Heart right ventricle (tissue), 16 donors: Measurements from ENCODE around the gene IL17REL. TPM values are rescaled to one million over a fixed set of nuclear protein-coding genes. Genes with fewer than 3 reads are reported as not detected.
A peak's percentile ranks its signal among the peaks of the same experiment; 100 is the strongest.

Experiments
- ATAC-seq, 8 donors: fragments of 200-7000 bp; cut with Tn5 transposase; one replicate each; pipeline ENCODE4 v1.9.1; 2020; ENCODE audit warnings: mild to moderate bottlenecking in 8 of 8, moderate library complexity in 8 of 8, moderate number of reproducible peaks in 1 of 8
- DNase-seq, 2 donors: peaks; one replicate each; pipeline ENCODE4 v3.0.0-alpha.2; 2020
- H3K27ac ChIP-seq, 10 donors: fragments of 200-600 bp; sonication (generic) in 2 of 10; one replicate each; pipeline versions ENCODE4 v1.5.0 to v1.8.0; 2020 to 2022; ENCODE audit warnings: mild to moderate bottlenecking in 3 of 10
- H3K27me3 ChIP-seq, 7 donors: fragments of 200-600 bp; one replicate each; pipeline ENCODE4 v1.8.0; 2021 to 2022; ENCODE audit warnings: mild to moderate bottlenecking in 2 of 7
- H3K36me3 ChIP-seq, 9 donors: fragments of 200-600 bp; sonication (generic) in 1 of 9; one replicate each; pipeline versions ENCODE4 v1.5.0 to v1.8.0; 2020 to 2022; ENCODE audit warnings: mild to moderate bottlenecking in 2 of 9
- H3K4me1 ChIP-seq, 9 donors: fragments of 200-600 bp; sonication (generic) in 1 of 9; one replicate each; pipeline versions ENCODE4 v1.5.0 to v1.8.0; 2020 to 2022; ENCODE audit warnings: mild to moderate bottlenecking in 4 of 9
- H3K4me3 ChIP-seq, 10 donors: fragments of 200-600 bp; sonication (generic) in 2 of 10; one replicate each; pipeline versions ENCODE4 v1.5.0 to v1.8.0; 2020 to 2022; ENCODE audit warnings: mild to moderate bottlenecking in 7 of 10, moderate library complexity in 2 of 10
- H3K9me3 ChIP-seq, 11 donors: fragments of 200-600 bp in 10 of 11; sonication (generic) in 2 of 11; one replicate each; pipeline versions ENCODE4 v1.5.0 to v1.8.0; 2013 to 2022; ENCODE audit warnings: mild to moderate bottlenecking in 2 of 11, control low read depth in 1 of 11, moderate library complexity in 1 of 11
- WGBS, 2 donors: extraction: QIAGEN DNeasy Blood & Tissue Kit; methylation state at CpG; one replicate each; pipeline ENCODE4 v1.1.7; 2013; ENCODE audit warnings: inconsistent platforms in 1 of 2; 5-methylcytosine and 5-hydroxymethylcytosine counted together
- intact Hi-C, 10 donors: fragments of 100-400 bp; cut with DNase I; formaldehyde crosslinking; loops; one replicate each; pipeline versions ENCODE4 v1.11.1 to v1.14.2; 2022
- polyA plus RNA-seq, 2 donors: library from polyadenylated mRNA; stranded (reverse); fragments of 200-250 nt; gene quantifications; one replicate each; pipeline ENCODE4 v1.2.3, GENCODE V29; 2013
- total RNA-seq, 10 donors: library from RNA; stranded (reverse); fragmentation: NEBNext Ultra II Directional in 3 of 10; extraction: Animal tissue kit (Norgen Biotek cat#: 25700) in 3 of 10; gene quantifications; one replicate each; pipeline versions ENCODE4 v1.2.1 to v1.2.4, GENCODE V29; 2021 to 2023
- TF ChIP-seq, protein P1 (sequence below), 9 donors: fragments of 200-600 bp; sonication (generic) in 2 of 9; IDR thresholded peaks; one replicate each; pipeline versions ENCODE4 v1.5.0 to v1.8.0; 2021 to 2022; ENCODE audit warnings: antibody characterized with exemption in 9 of 9, mild to moderate bottlenecking in 5 of 9, moderate library complexity in 1 of 9
- donor health status: Arrhythmogenic right ventricular cardiomyopathy.
- donor health status: ischemic (EF 13 %, LVEDD 7.1; RV severe dilation, severe dysfunction).
- donor health status: healthy with polysubstance abuse.
- donor health status: DM: no; HTN: yes; CAD: no.
- donor health status: DM: no; HTN: no; CAD: no.
- donor health status: ischemic (EF 25% LVEDD 6.9; RV normal size, moderate dysfunction).
- donor health status: ischemic (EF 25% LVEDD 5.7; RV mildly dilated, moderate dysfunction).
- donor health status: healthy.
- donor health status: DM: yes; HTN: yes; CAD: no.
- donor health status: Ischemic cardiomyopathy.
- donor health status: ischemic (EF 35%, LVEDD 5.7; RV mildly dilated, moderate dysfunction).
- donor health status: nonischemic (EF 11% LVEDD 7.7; RV severe dilation, severe dysfunction).
- donor health status: DM: yes; HTN: yes; CAD: no.
- donor health status: PGD.
- donor health status: ischemic (EF 29% LVEDD 5.4; RV normal size, mild dysfunction).
- donor health status: nonischemic (EF 23%, LVEDD 6.1; RV moderate dilation, normal function).

Gene IL17REL
- total and polyA plus RNA-seq, 12 donors, result 0.11 TPM; not detected in 11

DNA sequence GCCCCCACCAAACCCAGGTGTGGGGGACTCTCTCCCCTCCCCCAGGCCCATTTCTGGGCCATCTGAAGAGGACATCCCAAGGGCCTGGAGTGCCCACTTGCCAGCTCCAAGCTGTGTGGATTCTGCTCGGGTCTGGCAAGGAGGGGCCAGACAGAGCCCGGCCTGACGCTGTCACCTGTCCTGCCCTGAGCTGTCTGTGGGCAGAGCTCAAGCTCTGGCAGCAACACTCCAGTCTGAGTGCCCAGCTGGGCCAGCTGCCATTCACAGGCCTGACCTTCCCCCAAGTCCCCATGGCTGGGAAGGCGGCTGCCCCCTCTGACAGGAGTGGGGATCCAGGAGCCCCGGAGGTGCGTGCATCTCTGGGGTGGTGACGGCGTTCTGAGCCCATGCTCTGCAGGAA lies 58.2 kb downstream of the IL17REL start:
- Histone ChIP-seq H3K27me3 (no peaks in the 10 kb centered on the region), H3K27ac (peak overlapping the region; percentile 27 to 93 (median 84)), H3K4me1 (peaks cover 26 to 54% (median 43%) of the 10 kb centered on the region in 9 donors), H3K36me3 (no peaks in the 10 kb centered on the region), H3K9me3 (no peaks in the 10 kb centered on the region), H3K4me3 (no peak overlapping the region)
- 55 to 58% methylated on average over 8 of the region's 8 CpGs for WGBS, 2 donors
- peak in 1 of 2 donors; percentile 73 for DNase-seq
- ATAC-seq, result peak; percentile 68 to 90 (median 79)
- TF ChIP-seq, protein P1, sequence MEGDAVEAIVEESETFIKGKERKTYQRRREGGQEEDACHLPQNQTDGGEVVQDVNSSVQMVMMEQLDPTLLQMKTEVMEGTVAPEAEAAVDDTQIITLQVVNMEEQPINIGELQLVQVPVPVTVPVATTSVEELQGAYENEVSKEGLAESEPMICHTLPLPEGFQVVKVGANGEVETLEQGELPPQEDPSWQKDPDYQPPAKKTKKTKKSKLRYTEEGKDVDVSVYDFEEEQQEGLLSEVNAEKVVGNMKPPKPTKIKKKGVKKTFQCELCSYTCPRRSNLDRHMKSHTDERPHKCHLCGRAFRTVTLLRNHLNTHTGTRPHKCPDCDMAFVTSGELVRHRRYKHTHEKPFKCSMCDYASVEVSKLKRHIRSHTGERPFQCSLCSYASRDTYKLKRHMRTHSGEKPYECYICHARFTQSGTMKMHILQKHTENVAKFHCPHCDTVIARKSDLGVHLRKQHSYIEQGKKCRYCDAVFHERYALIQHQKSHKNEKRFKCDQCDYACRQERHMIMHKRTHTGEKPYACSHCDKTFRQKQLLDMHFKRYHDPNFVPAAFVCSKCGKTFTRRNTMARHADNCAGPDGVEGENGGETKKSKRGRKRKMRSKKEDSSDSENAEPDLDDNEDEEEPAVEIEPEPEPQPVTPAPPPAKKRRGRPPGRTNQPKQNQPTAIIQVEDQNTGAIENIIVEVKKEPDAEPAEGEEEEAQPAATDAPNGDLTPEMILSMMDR (IDR thresholded peaks at IDR 0.05), result no peak
- intact Hi-C loops, result no loop called here

DNA sequence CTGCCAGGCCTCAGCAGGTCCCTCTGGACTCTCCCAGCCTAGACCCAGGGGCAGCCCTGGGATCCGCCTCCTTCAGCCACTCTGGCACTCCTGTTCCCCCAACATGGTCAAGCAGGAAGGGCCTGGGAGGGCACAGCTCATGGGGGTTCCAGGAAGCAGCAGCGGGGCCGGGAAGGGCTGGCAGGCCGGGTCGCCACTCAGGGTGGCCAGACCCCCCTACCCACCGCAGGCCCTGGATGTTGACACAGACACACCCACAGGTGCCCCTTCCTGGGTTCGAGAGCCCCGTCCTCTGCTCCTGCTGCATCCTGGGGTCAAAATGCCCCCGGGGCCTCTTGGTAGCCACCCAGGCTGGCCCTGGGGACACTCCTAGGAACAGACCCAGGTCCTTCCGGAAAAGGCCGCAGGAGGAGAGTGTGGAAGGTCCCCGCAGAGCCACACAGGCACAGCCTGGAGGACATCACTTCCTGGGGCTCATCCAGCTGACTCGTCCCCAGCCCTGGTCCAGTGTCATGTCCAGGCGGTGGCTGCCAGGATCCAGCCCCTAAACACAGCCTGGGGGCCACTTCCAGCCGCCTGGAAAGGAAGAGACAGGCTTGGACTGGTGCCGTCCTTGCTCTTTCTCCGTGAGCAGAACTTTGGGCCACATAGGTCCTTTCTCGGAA lies 58.8 kb downstream of the IL17REL start:
- H3K27me3 ChIP-seq, result no peaks in the 10 kb centered on the region
- TF ChIP-seq, protein P1 (IDR thresholded peaks at IDR 0.05), result no peak
- ATAC-seq, result peak; percentile 9 to 54 (median 42)
- H3K4me1 ChIP-seq, result peaks cover 24 to 55% (median 38%) of the 10 kb centered on the region in 9 donors
- H3K27ac ChIP-seq, result peak overlapping the region; percentile 27 to 93 (median 84)
- 40 to 63% methylated on average over 18 of the region's 18 CpGs for WGBS, 2 donors
- intact Hi-C loops, result no loop called here
- H3K9me3 ChIP-seq, result no peaks in the 10 kb centered on the region
- H3K4me3 ChIP-seq, result no peak overlapping the region
- peak in 1 of 2 donors; percentile 25 for DNase-seq
- H3K36me3 ChIP-seq, result no peaks in the 10 kb centered on the region

DNA sequence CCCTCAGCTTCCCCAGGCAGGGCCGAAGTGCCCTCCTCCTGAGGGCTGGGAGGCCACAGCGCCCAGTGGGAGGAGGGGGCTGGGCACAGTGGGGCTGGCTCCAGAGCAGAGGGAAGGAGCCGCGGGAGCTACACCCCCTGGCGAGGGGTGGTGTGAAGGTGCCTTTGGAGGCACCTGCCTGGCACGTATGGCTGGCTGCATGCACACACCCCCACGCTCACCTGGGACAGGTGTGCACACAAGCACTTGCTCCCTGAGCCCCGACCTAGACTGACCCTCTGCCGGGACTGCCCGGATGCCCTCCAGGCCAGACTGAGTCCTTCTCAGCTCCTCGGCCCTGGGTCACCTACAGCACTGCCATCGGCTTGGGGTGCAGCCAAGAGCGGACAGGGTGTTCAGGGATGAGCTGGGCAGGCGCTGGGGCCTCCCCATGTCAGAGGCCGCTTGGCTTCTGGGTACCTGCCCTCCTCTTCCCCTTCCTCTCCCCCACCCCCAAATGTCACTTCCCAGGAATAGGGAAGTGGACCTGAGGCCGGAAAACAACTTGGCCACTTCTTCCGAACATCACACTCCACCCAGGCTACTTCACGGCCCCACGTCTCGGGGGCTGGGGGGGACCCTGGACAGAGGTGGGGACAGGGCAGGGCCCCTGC lies 59.4 kb downstream of the IL17REL start:
- no peaks in the 10 kb centered on the region for H3K9me3 ChIP-seq
- peak overlapping the region in 9 of 10 donors; percentile 53 to 93 (median 87) for H3K27ac ChIP-seq
- peaks cover 24 to 59% (median 38%) of the 10 kb centered on the region in 9 donors for H3K4me1 ChIP-seq
- peak in 4 of 8 donors; percentile 2 to 11 (median 6) for ATAC-seq
- 68 to 75% methylated on average over 20 of the region's 20 CpGs for WGBS, 2 donors
- no peaks in the 10 kb centered on the region for H3K36me3 ChIP-seq
- no peak overlapping the region for H3K4me3 ChIP-seq
- peak in 1 of 2 donors; percentile 42 for DNase-seq
- TF ChIP-seq, protein P1 (IDR thresholded peaks at IDR 0.05), result no peak
- no peaks in the 10 kb centered on the region for H3K27me3 ChIP-seq
- intact Hi-C loops, result no loop called here

DNA sequence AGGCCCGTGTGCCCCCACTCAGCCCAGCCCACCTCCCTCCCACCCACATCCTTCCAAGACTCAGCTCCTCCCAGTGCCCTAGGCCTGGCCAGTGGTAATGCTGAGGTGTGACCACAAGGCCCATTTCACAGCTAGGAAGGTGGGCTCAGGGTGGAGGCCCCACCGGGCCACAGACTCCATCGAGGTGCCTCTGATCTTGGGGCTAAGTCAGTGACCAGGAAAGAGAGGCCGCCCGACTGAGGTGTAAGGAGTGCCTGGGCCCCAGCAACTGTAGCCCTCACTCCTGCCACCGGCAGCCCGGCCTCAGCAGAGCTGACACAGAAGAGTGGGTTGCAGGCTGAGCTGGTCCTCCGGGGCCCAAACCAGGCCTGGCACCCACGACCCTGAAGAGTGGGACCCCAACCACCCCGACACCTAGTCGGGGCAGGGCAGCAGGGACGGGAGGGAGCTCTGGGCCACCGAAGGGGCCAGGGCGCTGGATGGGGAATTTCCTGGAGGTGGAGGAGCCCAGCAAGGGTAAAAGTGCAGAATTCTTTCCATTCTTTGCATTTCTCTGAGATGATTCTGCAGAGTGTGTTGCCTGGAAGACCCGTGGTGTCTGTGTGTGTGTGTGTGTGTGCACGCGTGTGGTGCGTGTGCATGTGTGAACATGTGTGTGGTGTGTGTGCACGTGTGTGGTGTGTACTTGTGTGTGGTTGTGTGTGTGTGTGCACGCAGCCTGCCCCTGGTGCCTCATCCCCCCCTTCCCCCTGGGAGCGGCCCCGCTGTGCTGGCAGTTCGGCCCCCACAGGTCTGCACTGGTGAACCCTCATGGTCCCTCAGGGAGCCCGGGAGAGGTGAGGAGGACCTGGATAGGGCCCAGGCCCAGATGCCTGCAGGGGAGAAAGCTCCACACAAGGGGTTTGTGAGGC lies 60.3 kb downstream of the IL17REL start:
- H3K4me3 ChIP-seq, result no peak overlapping the region
- H3K27ac ChIP-seq, result peak overlapping the region in 2 of 10 donors; percentile 87 to 92
- TF ChIP-seq, protein P1 (IDR thresholded peaks at IDR 0.05), result no peak
- no peaks in the 10 kb centered on the region for H3K27me3 ChIP-seq
- intact Hi-C loops, result no loop called here
- peaks cover 24 to 59% (median 38%) of the 10 kb centered on the region in 9 donors for H3K4me1 ChIP-seq
- no peaks in the 10 kb centered on the region for H3K36me3 ChIP-seq
- ATAC-seq, result no peak
- 78 to 80% methylated on average over 24 of the region's 24 CpGs for WGBS, 2 donors
- H3K9me3 ChIP-seq, result no peaks in the 10 kb centered on the region
- no peak for DNase-seq
